ENCODE data around the gene FCER2.

GRCh38 chr19:7670790-7671189 lies 31.1 kb downstream of the FCER2 start:
- TF ChIP-seq YY1 (IDR thresholded peaks at IDR 0.05) = no peak
- TF ChIP-seq, protein P1, sequence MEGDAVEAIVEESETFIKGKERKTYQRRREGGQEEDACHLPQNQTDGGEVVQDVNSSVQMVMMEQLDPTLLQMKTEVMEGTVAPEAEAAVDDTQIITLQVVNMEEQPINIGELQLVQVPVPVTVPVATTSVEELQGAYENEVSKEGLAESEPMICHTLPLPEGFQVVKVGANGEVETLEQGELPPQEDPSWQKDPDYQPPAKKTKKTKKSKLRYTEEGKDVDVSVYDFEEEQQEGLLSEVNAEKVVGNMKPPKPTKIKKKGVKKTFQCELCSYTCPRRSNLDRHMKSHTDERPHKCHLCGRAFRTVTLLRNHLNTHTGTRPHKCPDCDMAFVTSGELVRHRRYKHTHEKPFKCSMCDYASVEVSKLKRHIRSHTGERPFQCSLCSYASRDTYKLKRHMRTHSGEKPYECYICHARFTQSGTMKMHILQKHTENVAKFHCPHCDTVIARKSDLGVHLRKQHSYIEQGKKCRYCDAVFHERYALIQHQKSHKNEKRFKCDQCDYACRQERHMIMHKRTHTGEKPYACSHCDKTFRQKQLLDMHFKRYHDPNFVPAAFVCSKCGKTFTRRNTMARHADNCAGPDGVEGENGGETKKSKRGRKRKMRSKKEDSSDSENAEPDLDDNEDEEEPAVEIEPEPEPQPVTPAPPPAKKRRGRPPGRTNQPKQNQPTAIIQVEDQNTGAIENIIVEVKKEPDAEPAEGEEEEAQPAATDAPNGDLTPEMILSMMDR (IDR thresholded peaks at IDR 0.05; ENCODE audit: low read depth, low read length, missing input control) = no peak
- TF ChIP-seq SP1 (IDR thresholded peaks at IDR 0.05) = no peak
- TF ChIP-seq REST (IDR thresholded peaks at IDR 0.05) = no peak
- no peak for TF ChIP-seq RXRA (IDR thresholded peaks at IDR 0.05)
- no peak for TF ChIP-seq FOXA2 (IDR thresholded peaks at IDR 0.05)
- no peak for TF ChIP-seq TAF1 (conservative IDR thresholded peaks at IDR 0.05)
- TF ChIP-seq, protein P2, sequence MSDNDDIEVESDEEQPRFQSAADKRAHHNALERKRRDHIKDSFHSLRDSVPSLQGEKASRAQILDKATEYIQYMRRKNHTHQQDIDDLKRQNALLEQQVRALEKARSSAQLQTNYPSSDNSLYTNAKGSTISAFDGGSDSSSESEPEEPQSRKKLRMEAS (IDR thresholded peaks at IDR 0.05) = no peak
- no peak for TF ChIP-seq EGR1 (IDR thresholded peaks at IDR 0.05; ENCODE audit: low read depth in 2 of 2)
- no peak for TF ChIP-seq FOXA1 (IDR thresholded peaks at IDR 0.05)
- no peak for TF ChIP-seq ATF3 (IDR thresholded peaks at IDR 0.05)

All from liver (tissue), 3 donors.